GM19099 (cell line): ENCODE measurements around the gene SKIC8.

ENCODE experiments used
- POLR2A ChIP-seq: IDR thresholded peaks from 3 replicates; pipeline ENCODE4 v1.6.1; 2011; ENCODE audit warnings: low read depth; ENCODE audit not compliant: insufficient read length; ENCODE audit errors: extremely low read depth

Gene SKIC8

GRCh38 chr15:78313383-78313782 lies 14.0 kb upstream of the SKIC8 start:
- no peak for TF ChIP-seq POLR2A

- no peak for TF ChIP-seq POLR2A
Observed at GRCh38 chr15:78312957-78313356, 13.5 kb upstream of the SKIC8 start.

- TF ChIP-seq POLR2A = no peak
Observed at GRCh38 chr15:78312536-78312935, 13.1 kb upstream of the SKIC8 start.

GRCh38 chr15:78311292-78311691 lies 11.9 kb upstream of the SKIC8 start:
- no peak for TF ChIP-seq POLR2A

- TF ChIP-seq POLR2A = no peak
Observed at GRCh38 chr15:78308422-78309032, 9.1 kb upstream of the SKIC8 start.

- no peak for TF ChIP-seq POLR2A
Observed at GRCh38 chr15:78307976-78308375, 8.6 kb upstream of the SKIC8 start.

- TF ChIP-seq POLR2A = no peak
Observed at GRCh38 chr15:78306176-78306774, 6.9 kb upstream of the SKIC8 start.

- TF ChIP-seq POLR2A = no peak
Observed at GRCh38 chr15:78304216-78305066, 5.0 kb upstream of the SKIC8 start.

GRCh38 chr15:78302579-78303312 lies 3.3 kb upstream of the SKIC8 start:
- no peak for TF ChIP-seq POLR2A

GRCh38 chr15:78301828-78302227 lies 2.4 kb upstream of the SKIC8 start:
- no peak for TF ChIP-seq POLR2A

GRCh38 chr15:78301326-78301725 lies 1.9 kb upstream of the SKIC8 start:
- TF ChIP-seq POLR2A = no peak

GRCh38 chr15:78292219-78292618 lies 7.2 kb downstream of the SKIC8 start:
- TF ChIP-seq POLR2A = no peak

GRCh38 chr15:78291698-78292097 lies 7.7 kb downstream of the SKIC8 start:
- TF ChIP-seq POLR2A = no peak

GRCh38 chr15:78291052-78291451 lies 8.4 kb downstream of the SKIC8 start:
- no peak for TF ChIP-seq POLR2A

GRCh38 chr15:78290222-78290621 lies 9.2 kb downstream of the SKIC8 start:
- TF ChIP-seq POLR2A = no peak
